22Rv1 (cell line): ENCODE results near the gene MS4A12.

Experiments used
- H3K27ac ChIP-seq: fragments of 450-650 bp; 2 replicates; pipeline ENCODE4 v1.5.1; 2017
- CTCF ChIP-seq: fragments of 450-650 bp; IDR thresholded peaks from 2 replicates; pipeline ENCODE4 v1.5.1; 2017; ENCODE audit warnings: mild to moderate bottlenecking
- ZFX ChIP-seq: fragments of 450-650 bp; IDR thresholded peaks from 2 replicates; pipeline ENCODE4 v1.6.1; 2017; ENCODE audit warnings: antibody characterized with exemption, borderline replicate concordance

The MS4A12 gene

GRCh38 chr11:60468829-60469228 lies 23.7 kb upstream of the MS4A12 start:
- TF ChIP-seq CTCF (no peak), ZFX (no peak)
- H3K27ac ChIP-seq = no peak overlapping the region

- TF ChIP-seq ZFX (no peak), CTCF (0 out of 2 replicates have a peak, but pooled peaks have one; percentile 12)
- no peak overlapping the region for H3K27ac ChIP-seq
These were observed 22.9 kb upstream of the MS4A12 start for GRCh38 chr11:60469723-60470122.

GRCh38 chr11:60477035-60477445 lies 15.5 kb upstream of the MS4A12 start:
- TF ChIP-seq ZFX = no peak
- no peak for TF ChIP-seq CTCF
- no peak overlapping the region for H3K27ac ChIP-seq

GRCh38 chr11:60482361-60482760 lies 10.2 kb upstream of the MS4A12 start:
- H3K27ac ChIP-seq = no peak overlapping the region
- TF ChIP-seq ZFX (no peak), CTCF (no peak)

GRCh38 chr11:60485987-60486386 lies 6.6 kb upstream of the MS4A12 start:
- TF ChIP-seq ZFX (no peak), CTCF (peak; percentile 86)
- H3K27ac ChIP-seq = no peak overlapping the region

GRCh38 chr11:60493454-60493853 lies 876 bp downstream of the MS4A12 start:
- no peak overlapping the region for H3K27ac ChIP-seq
- TF ChIP-seq ZFX = no peak
- TF ChIP-seq CTCF = no peak

GRCh38 chr11:60498399-60498798 lies 5.8 kb downstream of the MS4A12 start:
- H3K27ac ChIP-seq = no peak overlapping the region
- TF ChIP-seq CTCF (no peak), ZFX (no peak)
